Pancreas (tissue), 10 donors: ENCODE data around the gene GRIN3A. TPM values are rescaled to one million over a fixed set of nuclear protein-coding genes. Genes with fewer than 3 reads are reported as not detected.

Source experiments
- ATAC-seq, 4 donors: fragments of 200-7000 bp; cut with Tn5 transposase; one replicate each; pipeline versions ENCODE4 v1.8.0 to v1.9.1; 2020; ENCODE audit warnings: mild to moderate bottlenecking in 4 of 4, moderate library complexity in 4 of 4
- DNase-seq, 6 donors: peaks; one replicate each; pipeline ENCODE4 v3.0.0-alpha.2; 2020
- FAIRE-seq: peaks from 2 replicates; lab custom pipeline; 2012; peaks lifted over from hg19 to GRCh38; lab: Jason Lieb, UNC
- H3K27ac ChIP-seq, 4 donors: fragments of 200-600 bp; sonication (generic); 1 replicate in 3 of 4; 2 replicates in 1 of 4; pipeline versions ENCODE4 v1.5.0 to v1.8.0; 2020
- H3K27me3 ChIP-seq, 4 donors: fragments of 200-600 bp; one replicate each; pipeline ENCODE4 v1.8.0; 2021
- H3K36me3 ChIP-seq, 3 donors: fragments of 200-600 bp; sonication (generic) in 1 of 3; one replicate each; pipeline versions ENCODE4 v1.5.0 to v1.8.0; 2020 to 2021
- H3K4me1 ChIP-seq, 3 donors: fragments of 200-600 bp; one replicate each; pipeline ENCODE4 v1.8.0; 2021
- H3K4me3 ChIP-seq, 4 donors: fragments of 200-600 bp; sonication (generic) in 2 of 4; one replicate each; pipeline versions ENCODE4 v1.5.0 to v1.8.0; 2020 to 2021
- H3K9me3 ChIP-seq, 4 donors: fragments of 200-600 bp; one replicate each; pipeline ENCODE4 v1.8.0; 2021
- CTCF ChIP-seq, 4 donors: fragments of 200-600 bp; sonication (generic) in 3 of 4; IDR thresholded peaks; one replicate each; pipeline versions ENCODE4 v1.5.0 to v1.8.0; 2021; ENCODE audit warnings: antibody characterized with exemption in 4 of 4
- WGBS, 2 donors: extraction: QIAGEN DNeasy Blood & Tissue Kit; methylation state at CpG; one replicate each; pipeline ENCODE4 v1.1.7; 2013; 5-methylcytosine and 5-hydroxymethylcytosine counted together
- intact Hi-C, 3 donors: fragments of 100-400 bp; cut with DNase I; formaldehyde crosslinking; loops; one replicate each; pipeline versions ENCODE4 v1.11.1 to v1.14.2; 2022
- polyA plus RNA-seq, 2 donors: library from polyadenylated mRNA; stranded (reverse); fragments of 200-250 nt; gene quantifications; one replicate each; pipeline ENCODE4 v1.2.3, GENCODE V29; 2013
- total RNA-seq, 6 donors: library from RNA; stranded (reverse); fragmentation: NEBNext Ultra II Directional in 4 of 6; extraction: Animal tissue kit (Norgen Biotek cat#: 25700) in 4 of 6; gene quantifications; one replicate each; pipeline versions ENCODE4 v1.2.1 to v1.2.4, GENCODE V29; 2021 to 2023
- donor health status: healthy with polysubstance abuse.
- donor health status: DM: no; HTN: no; CAD: no; lungs with moderate emphysema.
- donor health status: DM: no; HTN: no; CAD: no.
- donor health status: control.
- donor health status: control.
- donor health status: Bipolar disorder and iron deficiency.
- donor health status: DM: yes; HTN: yes; CAD: no.
- donor health status: DM: no; HTN: no; CAD: no.
- donor health status: DM: no; HTN: no; CAD: no.
- donor health status: DM: yes; HTN: yes; CAD: no.

The GRIN3A gene
- total and polyA plus RNA-seq, 8 donors: under 0.01 to 0.09 (median 0.05) TPM; not detected in 2

GRCh38 chr9:101527066-101527465, 211.4 kb downstream of the GRIN3A start:
- no peak for TF ChIP-seq CTCF (IDR thresholded peaks at IDR 0.05)
- ATAC-seq: no peak
- H3K27ac ChIP-seq: no peak overlapping the region
- no peak for FAIRE-seq
- H3K27me3 ChIP-seq: no peaks in the 10 kb centered on the region
- no peaks in the 10 kb centered on the region for H3K4me1 ChIP-seq
- no peaks in the 10 kb centered on the region for H3K9me3 ChIP-seq
- no peak overlapping the region for H3K4me3 ChIP-seq
- WGBS, 2 donors: 63 to 74% methylated on average over 6 of the region's 6 CpGs
- no peak for DNase-seq
- no peaks in the 10 kb centered on the region for H3K36me3 ChIP-seq
- intact Hi-C loops: loop anchor here (5.0 to 10.0 kb wide), 2 partner anchors 52 to 65 kb away; no protein-coding TSS in a partner anchor

GRCh38 chr9:101524371-101524770, 214.1 kb downstream of the GRIN3A start:
- intact Hi-C loops: loop anchor here in 1 of 3 donors (10.0 kb wide), 1 partner anchor 50 kb away; no protein-coding TSS in a partner anchor
- TF ChIP-seq CTCF (IDR thresholded peaks at IDR 0.05): no peak
- FAIRE-seq: no peak
- H3K36me3 ChIP-seq: no peaks in the 10 kb centered on the region
- whole genome bisulfite sequencing, 2 donors: 77 to 81% methylated on average over 6 of the region's 6 CpGs
- H3K27ac ChIP-seq: no peak overlapping the region
- no peak for ATAC-seq
- no peaks in the 10 kb centered on the region for H3K4me1 ChIP-seq
- H3K27me3 ChIP-seq: no peaks in the 10 kb centered on the region
- DNase-seq: no peak
- no peaks in the 10 kb centered on the region for H3K9me3 ChIP-seq
- H3K4me3 ChIP-seq: no peak overlapping the region

Other genes starting within 250 kb of the GRIN3A start
- gene RNF20, start 204.8 kb downstream of the GRIN3A start, total RNA-seq: 10 to 100 TPM; 21.1 to 30.6 (median 27.1) TPM
- 10 to 100 TPM in 1 of 2 donors, 1 to 10 TPM in 1; 6.2 to 10.9 TPM for gene RNF20, start 204.8 kb downstream of the GRIN3A start, polyA plus RNA-seq
- not detected for gene PPP3R2, start 143.7 kb downstream of the GRIN3A start, total RNA-seq
- under 1 TPM in 1 of 2 donors, not detected in 1; 0.02 TPM for gene PPP3R2, start 143.7 kb downstream of the GRIN3A start, polyA plus RNA-seq